HG03175 (cell line): Measurements from ENCODE around the gene CTBP1.
A peak's percentile ranks its signal among the peaks of the same experiment; 100 is the strongest.

Source experiments
- ATAC-seq: cut with Tn5 transposase; IDR thresholded peaks from one replicate; pipeline ENCODE4 v1.9.1; 2021; ENCODE audit warnings: mild to moderate bottlenecking, moderate library complexity; ENCODE audit not compliant: unreplicated experiment

The CTBP1 gene

DNA sequence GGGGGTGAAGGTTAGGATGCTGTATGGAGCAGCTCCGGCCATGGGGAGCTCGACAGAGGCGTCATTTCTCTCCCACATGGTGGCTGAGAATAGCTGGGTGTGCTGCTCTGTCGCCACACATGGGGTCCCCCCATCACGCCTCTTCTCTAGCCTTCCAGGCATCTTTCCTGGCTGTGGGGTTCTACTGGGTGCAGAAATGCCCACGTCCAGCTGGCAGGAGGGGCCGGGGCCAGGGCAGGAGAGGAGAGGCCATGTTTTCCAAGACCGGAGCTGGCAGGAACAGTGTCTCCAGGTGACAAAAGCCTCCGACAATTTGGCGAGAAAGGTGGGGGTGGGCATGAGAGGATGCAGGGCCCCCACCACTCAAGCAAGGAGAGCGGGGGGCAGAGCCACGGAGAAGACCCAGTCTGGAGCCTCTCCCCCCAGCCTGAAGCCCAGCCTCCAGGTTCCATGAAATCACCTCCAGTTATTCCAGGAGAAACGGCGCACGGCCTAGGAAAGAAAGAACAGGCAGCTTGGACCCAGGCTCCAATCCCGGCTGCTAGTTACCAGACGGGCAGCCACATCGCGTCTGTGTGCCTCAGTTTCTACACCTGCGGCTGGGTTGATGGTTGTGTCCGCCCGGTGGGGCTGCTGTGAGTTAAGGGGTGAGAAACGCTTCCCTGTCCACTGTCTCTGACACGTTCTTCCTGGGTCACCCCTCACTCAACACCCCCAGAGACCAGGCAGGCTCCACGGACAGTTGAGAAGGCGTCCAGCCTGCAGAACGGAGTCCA lies 49.2 kb downstream of the CTBP1 start:
- no peak for ATAC-seq

DNA sequence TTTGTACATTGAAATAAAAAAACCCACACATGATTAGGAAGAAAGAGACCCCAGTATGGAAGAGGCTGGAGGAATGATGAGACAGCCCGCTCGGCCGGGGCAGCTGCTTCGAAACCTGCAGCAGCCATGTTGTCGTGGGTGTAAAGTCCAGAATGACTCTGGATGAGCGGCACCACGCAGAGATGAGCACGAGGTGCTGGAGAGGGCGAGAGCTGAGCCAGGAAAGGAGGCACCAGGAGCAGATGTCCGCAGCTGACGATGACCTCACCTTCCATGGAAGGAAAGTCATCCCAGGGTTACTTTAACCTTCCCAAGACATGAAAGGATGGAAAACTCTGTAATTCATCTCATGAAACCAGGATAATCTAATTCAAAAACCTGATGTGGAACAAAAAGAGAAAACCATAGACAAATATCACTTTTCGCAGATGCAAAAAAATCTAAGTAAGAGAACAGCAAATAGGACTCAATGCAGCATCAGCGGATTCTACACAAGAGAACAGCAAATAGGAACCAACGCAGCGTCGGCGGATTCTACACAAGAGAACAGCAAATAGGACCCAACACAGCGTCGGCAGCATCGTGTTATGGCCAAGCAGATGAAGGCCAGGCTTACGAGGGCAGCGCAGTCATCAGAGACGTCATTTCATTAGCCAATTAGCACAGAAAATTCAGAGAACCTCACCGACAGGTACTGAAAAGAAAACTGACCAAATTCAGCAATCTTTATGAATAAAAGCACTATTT lies 50.7 kb downstream of the CTBP1 start:
- no peak for ATAC-seq

GRCh38 chr4:1196421-1197183 lies 52.3 kb downstream of the CTBP1 start:
- ATAC-seq, result no peak

DNA sequence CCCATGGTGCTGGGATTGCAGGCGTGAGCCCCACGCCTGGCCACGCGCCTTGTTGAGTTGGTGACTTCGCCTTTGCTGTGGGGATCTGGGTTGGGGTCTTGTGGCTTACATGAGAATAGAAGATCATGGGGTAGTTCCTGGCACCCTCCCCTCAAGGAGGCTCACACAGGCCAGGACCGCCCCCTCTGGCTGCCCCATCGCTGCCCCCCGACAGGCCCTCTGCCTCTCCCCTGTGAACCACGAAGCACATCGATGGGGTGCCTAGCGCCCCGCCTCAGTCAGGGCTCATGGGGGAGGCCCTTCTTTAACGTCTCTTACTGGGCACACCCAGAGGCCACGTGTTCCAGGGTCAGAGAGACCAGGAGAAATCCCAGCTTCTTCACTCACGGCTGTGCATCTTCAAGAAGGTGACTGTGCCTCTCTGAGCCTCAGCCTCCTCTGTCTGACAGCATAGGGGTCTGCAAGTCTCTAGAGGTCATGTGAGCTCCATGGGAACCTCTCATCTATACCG lies 53.0 kb downstream of the CTBP1 start:
- no peak for ATAC-seq

DNA sequence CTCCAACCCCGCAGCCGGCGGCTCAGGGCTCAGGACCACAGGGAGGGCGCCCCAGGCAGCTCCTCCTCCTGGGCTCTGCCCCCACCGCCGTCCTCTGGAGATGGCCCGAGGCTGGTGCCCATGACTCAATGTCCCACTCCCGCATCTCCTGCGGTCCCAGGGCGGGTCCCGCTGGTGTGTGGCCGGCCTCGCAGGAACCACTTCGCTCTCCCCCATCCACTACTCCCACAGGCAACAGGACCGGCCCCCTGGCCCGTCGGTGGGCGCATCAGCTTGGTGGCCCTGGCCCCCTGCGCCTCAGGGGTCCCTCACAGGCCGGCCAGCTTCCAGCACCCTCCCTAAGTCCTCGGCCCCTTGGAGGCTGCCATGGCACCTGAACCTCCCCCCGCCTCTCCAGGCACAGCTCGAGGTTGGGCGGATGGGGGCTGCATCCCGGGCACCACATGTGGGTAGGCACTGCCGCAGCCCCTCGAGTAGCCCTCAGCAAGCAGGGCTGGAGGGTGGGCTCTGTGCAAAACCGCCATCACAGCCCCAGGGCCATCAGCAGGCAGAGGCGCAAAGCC lies 53.7 kb downstream of the CTBP1 start:
- ATAC-seq, result no peak

DNA sequence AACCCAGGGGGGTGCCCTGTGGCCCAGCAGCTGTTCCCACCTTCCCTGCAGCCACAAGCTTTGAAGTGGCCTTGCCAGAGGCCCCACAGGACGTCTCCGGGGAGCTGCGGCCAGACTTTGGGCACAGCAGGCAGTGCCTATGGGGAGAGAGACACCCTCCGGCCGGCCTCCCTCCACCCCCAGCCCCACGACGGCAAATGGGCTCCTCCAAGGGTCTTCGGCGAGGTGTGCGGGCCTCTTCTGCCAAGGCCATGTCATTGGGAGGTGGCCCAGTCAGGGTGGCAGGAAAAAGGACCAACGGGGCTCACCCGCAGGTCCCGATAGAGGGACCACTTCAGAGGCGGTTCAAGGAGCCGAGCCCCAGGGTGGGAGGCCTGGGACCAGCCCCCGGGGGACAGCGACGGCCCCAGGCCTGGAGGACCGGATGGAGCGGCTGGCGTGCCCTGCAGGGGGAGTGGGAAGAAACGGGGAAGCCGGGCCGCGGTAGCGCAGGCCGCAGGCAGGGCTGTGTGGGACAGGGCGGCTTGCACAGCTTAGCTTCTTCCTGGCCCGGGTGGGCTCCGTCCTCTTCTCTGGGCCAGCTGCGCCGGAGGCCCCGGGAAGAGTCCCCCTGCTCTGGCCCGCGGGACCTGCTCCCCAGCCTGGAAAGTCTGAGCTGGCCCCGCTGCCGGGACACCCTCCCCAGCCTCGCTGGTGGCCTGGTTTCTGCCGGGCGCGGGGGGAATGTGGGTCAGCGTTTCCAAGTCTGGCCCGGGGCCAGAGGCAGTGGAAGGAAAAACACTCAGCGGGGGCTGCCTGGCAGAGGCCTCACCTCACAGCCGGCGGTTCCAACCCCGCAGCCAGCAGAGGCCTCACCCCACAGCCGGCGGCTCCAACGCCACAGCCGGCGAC lies 54.7 kb downstream of the CTBP1 start:
- ATAC-seq, result no peak

GRCh38 chr4:1193206-1194009 lies 55.5 kb downstream of the CTBP1 start:
- no peak for ATAC-seq

DNA sequence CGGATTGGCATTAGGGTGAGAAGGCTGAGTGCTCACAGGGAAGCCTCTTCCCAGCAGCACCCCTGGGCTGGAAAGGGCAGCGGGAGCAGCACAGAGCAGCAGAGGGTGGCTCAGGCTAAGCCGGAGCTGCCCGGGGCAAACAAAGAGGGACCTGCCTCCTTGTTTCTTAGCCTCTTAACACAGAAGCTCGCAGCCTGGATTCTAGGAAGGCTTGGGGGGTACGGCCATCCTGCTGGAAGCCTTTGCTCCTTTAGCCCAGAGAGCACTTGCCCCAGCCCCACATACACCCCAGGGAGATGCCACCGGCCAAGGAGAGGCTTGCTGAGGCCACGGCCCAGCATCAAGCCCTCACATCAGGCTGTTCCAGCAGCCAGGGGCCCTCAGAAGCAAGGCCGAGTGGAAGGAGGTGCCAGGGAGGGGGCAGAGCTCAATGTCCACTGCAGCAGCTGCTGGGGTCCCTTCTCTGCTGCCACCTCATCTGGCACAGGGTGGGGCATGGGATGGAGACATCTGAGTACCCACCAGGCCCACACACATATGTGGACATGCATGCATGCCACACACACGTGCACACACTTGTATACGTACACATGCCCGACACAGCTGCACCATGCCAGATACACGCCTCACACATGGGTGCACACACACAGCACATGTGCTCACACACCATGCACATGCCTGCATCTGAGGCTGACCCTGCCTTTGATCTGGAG lies 56.3 kb downstream of the CTBP1 start:
- ATAC-seq, result no peak

DNA sequence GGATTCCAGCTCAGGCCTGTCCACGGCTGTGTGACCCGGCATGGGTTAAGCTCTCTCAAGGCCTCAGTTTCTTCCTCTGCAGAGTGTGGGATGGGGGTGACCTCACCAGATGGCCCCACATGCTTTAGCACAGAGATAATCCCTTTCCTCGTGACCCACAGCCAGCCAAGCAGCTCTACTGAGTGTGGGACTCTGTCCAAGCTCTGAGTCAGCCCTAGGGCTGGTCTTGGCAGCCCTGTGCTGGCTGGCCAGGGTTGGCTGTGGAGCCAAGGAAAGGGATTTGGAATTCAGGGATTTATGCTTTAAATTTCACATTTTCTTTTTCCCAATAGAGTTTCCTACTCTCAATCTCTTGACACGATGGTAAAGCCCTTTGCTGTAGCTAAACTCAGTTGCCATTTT lies 56.8 kb downstream of the CTBP1 start:
- no peak for ATAC-seq

DNA sequence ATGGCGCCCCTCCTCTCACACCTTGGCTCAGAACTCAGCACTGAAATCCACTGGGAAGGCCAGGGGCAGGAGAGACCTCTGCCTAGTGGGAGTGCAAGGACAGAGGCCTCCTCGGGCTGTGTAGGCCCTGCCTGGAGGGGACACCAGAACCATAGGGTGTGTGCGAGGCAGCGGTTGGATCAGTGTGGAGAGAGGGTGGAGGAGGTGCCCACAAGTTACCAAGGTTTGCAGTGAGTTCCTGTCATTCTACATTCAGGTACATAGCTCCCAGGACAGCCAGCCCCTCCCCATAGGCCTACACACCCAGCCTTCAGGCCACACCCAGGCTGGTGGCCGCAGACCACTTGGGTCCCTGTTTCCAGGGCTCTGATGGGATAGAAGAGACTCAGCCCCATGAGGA lies 57.3 kb downstream of the CTBP1 start:
- ATAC-seq, result no peak

GRCh38 chr4:1187182-1187581 lies 61.7 kb downstream of the CTBP1 start:
- ATAC-seq, result peak; percentile 75

GRCh38 chr4:1183985-1184773 lies 64.8 kb downstream of the CTBP1 start:
- no peak for ATAC-seq

GRCh38 chr4:1182313-1182712 lies 66.6 kb downstream of the CTBP1 start:
- ATAC-seq, result no peak

DNA sequence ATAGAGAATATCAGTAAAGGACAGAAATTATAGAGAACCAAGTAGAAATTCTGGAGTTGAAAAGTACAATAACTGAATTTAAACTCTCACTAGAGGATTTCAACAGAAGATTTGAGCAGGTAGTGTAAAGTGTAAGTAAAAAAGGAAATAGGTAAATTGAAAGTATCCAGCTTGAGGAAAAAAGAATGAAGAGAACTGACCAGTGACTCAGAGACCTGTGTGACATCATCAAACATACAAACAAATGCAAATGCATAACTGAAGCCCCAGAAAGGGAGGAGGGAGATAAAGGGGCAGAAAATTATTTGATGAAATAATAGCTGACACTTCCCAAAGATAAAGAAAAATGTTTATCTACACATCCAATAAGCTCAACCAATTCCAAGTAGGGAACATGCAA lies 68.3 kb downstream of the CTBP1 start:
- no peak for ATAC-seq

GRCh38 chr4:1179976-1180375 lies 69.0 kb downstream of the CTBP1 start:
- ATAC-seq, result no peak

DNA sequence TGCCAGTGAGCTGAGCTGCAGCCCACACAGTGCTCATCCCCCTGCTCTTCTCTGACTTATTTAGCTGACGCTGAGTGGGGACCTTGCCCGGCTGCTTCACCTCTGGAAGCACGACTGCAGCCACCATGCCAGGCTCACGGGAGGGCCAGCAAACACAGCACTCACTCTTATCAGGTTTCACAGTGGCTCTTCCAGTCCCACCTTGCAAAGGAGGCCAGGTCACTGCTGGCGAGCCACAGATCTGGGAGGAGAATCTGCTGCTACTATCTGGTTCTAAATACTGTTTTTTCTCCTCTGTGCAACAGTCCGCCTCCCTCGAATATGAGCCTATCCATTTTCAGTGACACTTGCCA lies 69.9 kb downstream of the CTBP1 start:
- ATAC-seq, result no peak

GRCh38 chr4:1178300-1179088 lies 70.4 kb downstream of the CTBP1 start:
- no peak for ATAC-seq
